T follicular helper cell (primary cell): ENCODE data around the gene GJB5.
"Not testable (repeated sequence)": the region's sequence is repeated elsewhere in the genome, so short reads cannot be mapped to it uniquely, and the experiment has no call there.

ENCODE experiments used
- DNase-seq: peaks from one replicate; pipeline ENCODE4 v3.0.0-alpha.2; 2020; ENCODE audit warnings: low read depth
- total RNA-seq, 2 experiments: gene quantifications; one replicate each; lab custom pipeline; 2026; lab: John Stamatoyannopoulos, UW

The GJB5 gene
- 0 reads per million in 2 experiments for total RNA-seq

- no peak for DNase-seq
These were observed at the start of gene GJB5 for GRCh38 chr1:34754964-34755637. Gene GJB5 (plus strand): TSS chr1:34755047. CDS start chr1:34757331, 2,284 bp downstream.

GRCh38 chr1:34705077-34705476, 49.8 kb upstream of the GJB5 start:
- no peak for DNase-seq

- no peak for DNase-seq
These were observed 46.7 kb upstream of the GJB5 start for GRCh38 chr1:34708106-34708505.

- no peak for DNase-seq
These were observed 45.3 kb upstream of the GJB5 start for GRCh38 chr1:34709547-34709946.

GRCh38 chr1:34710812-34711211, 44.0 kb upstream of the GJB5 start:
- DNase-seq = no peak

- no peak for DNase-seq
These were observed 43.4 kb upstream of the GJB5 start for GRCh38 chr1:34711485-34711884.

- DNase-seq = no peak
These were observed 42.7 kb upstream of the GJB5 start for GRCh38 chr1:34712007-34712688.

- no peak for DNase-seq
These were observed 41.4 kb upstream of the GJB5 start for GRCh38 chr1:34713443-34713842.

GRCh38 chr1:34714386-34714785, 40.5 kb upstream of the GJB5 start:
- DNase-seq = no peak

- DNase-seq = no peak
These were observed 39.7 kb upstream of the GJB5 start for GRCh38 chr1:34715139-34715538.

GRCh38 chr1:34721241-34721640, 33.6 kb upstream of the GJB5 start:
- DNase-seq = no peak

- DNase-seq = no peak
These were observed 33.0 kb upstream of the GJB5 start for GRCh38 chr1:34721646-34722355.

GRCh38 chr1:34726861-34727260, 28.0 kb upstream of the GJB5 start:
- DNase-seq = no peak

- no peak for DNase-seq
These were observed 24.4 kb upstream of the GJB5 start for GRCh38 chr1:34730485-34730884.

- not testable (repeated sequence) for DNase-seq
These were observed 22.0 kb upstream of the GJB5 start for GRCh38 chr1:34732831-34733230.

GRCh38 chr1:34736692-34737091, 18.2 kb upstream of the GJB5 start:
- no peak for DNase-seq

GRCh38 chr1:34737236-34737635, 17.6 kb upstream of the GJB5 start:
- DNase-seq = not testable (repeated sequence)

GRCh38 chr1:34739613-34740012, 15.2 kb upstream of the GJB5 start:
- no peak for DNase-seq

- no peak for DNase-seq
These were observed 14.5 kb upstream of the GJB5 start for GRCh38 chr1:34740161-34740868.

GRCh38 chr1:34742667-34743270, 12.1 kb upstream of the GJB5 start:
- peak; percentile 60 for DNase-seq

GRCh38 chr1:34743775-34744174, 11.1 kb upstream of the GJB5 start:
- DNase-seq = no peak

GRCh38 chr1:34744851-34745250, 10.0 kb upstream of the GJB5 start:
- DNase-seq = no peak
